SW 1271 (cell line): ENCODE data around the gene NPY5R.

ENCODE experiments used
- DNase-seq, 2 experiments: peaks; one replicate each; lab custom pipeline; 2025; lab: John Stamatoyannopoulos, UW

Gene NPY5R

GRCh38 chr4:163384926-163385325 is 41.2 kb downstream of the NPY5R start:
- DNase-seq = no peak

- no peak for DNase-seq
These were observed 41.8 kb downstream of the NPY5R start for GRCh38 chr4:163385466-163385865.

- no peak for DNase-seq
These were observed 48.1 kb downstream of the NPY5R start for GRCh38 chr4:163391756-163392155.

- no peak for DNase-seq
These were observed 48.6 kb downstream of the NPY5R start for GRCh38 chr4:163392328-163392727.

DNA sequence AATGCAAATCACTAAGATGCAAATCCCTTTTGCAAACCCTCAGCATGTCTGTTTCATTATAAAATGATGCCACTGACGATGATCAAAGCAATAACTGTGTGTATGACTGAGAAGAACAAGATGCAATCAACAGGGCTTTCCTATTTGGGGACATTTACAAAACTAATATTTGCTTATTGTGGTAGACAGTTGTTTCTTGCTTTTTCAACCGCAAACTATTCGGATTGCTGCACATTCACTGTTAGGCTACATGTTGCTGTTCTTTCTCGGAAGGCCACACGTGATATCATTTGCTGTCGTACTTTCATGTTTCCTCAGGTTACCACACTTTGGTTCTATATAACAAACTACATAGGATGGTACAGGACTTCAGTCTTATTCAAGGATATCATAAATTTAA is 49.8 kb downstream of the NPY5R start:
- DNase-seq = no peak

DNA sequence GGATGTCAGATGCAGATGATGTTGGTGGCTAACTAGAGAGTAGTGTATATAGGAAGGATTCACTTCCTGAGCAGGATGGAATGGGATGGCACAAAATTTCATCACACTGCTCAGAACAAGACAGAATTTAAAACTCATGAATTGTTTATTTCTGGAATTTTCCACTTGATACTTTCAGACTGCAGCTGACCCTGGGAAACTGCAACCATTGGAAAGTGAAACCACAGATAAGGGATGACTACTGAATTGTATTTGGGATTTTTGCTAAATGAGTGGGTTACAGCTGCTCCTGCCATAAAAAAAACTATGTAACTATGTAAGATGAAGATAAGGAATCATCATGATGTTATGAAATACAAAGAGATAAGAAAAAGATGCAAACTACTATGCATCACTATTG is 51.4 kb downstream of the NPY5R start:
- no peak for DNase-seq

DNA sequence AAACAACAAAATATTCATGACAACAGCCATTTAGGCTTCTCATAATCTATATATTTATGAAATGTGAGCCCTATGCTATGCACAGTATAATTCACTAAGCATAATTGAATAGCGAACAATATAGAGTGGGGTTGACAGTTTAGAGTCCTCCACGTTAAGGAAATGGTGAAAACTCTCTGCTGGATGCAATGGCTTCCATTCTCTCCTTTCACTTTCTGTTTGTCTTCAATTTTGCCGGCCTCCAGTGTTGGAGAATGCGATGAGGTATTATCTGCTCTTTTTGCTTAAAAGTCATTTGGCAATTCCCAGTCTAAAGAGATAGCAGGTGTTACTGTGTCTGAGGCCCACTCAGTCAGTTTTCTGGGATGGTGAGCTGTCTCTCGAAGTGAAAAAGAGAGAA is 52.1 kb downstream of the NPY5R start:
- no peak for DNase-seq

DNA sequence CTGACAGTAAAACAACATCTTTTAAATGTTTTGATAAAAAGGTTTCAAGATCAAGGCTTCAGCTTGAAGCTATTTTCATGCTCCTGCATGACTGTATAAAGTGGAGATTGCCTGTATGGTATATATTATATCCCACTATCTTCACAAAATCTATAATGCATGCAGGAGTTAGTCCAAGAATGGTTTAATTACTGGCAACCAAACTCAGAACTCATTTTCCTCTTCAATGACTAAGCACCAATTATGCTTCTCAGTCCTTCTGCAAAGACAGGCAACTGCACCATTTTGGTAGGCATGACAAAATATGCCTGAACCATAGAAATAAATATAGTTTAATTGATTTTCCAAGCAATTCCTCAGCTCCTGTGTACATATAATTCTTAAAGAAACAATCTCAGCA is 54.5 kb downstream of the NPY5R start:
- DNase-seq = no peak

GRCh38 chr4:163400911-163401310 is 57.2 kb downstream of the NPY5R start:
- DNase-seq = no peak
